Raji (cell line): ENCODE measurements around the gene ARSB.

Source experiments
- POLR2A ChIP-seq: IDR thresholded peaks from 2 replicates; pipeline ENCODE4 v1.6.1; 2011; ENCODE audit warnings: low read depth, low read length, control low read depth; ENCODE audit not compliant: insufficient read depth

Gene ARSB

GRCh38 chr5:78816143-78816765, 168.9 kb downstream of the ARSB start:
- TF ChIP-seq POLR2A: no peak

- no peak for TF ChIP-seq POLR2A
Measured at GRCh38 chr5:78813906-78814530, 171.1 kb downstream of the ARSB start.

DNA sequence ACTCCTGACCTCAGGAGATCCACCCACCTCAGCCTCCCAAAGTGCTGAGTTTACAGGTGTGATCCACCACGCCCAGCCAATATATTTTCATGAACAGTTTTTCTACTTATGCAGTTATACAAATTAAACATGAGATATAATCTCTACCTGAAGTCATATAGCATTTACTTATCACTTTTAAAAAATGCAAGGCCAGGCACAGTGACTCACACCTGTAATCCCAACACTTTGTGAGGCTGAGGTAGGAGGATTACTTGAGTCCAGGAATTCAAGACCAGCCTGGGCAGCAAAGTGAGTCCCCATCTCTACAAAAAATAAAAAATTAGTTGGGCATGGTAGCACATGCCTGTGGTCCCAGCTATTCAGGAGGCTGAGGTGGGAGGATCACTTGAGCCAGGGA, 171.8 kb downstream of the ARSB start:
- TF ChIP-seq POLR2A: no peak

- no peak for TF ChIP-seq POLR2A
Measured at GRCh38 chr5:78811866-78812265, 173.2 kb downstream of the ARSB start.

GRCh38 chr5:78811121-78811817, 173.8 kb downstream of the ARSB start:
- TF ChIP-seq POLR2A: no peak

- no peak for TF ChIP-seq POLR2A
Measured at GRCh38 chr5:78810098-78810920, 174.8 kb downstream of the ARSB start.

GRCh38 chr5:78809444-78809843, 175.7 kb downstream of the ARSB start:
- no peak for TF ChIP-seq POLR2A

GRCh38 chr5:78808818-78809217, 176.3 kb downstream of the ARSB start:
- TF ChIP-seq POLR2A: no peak

DNA sequence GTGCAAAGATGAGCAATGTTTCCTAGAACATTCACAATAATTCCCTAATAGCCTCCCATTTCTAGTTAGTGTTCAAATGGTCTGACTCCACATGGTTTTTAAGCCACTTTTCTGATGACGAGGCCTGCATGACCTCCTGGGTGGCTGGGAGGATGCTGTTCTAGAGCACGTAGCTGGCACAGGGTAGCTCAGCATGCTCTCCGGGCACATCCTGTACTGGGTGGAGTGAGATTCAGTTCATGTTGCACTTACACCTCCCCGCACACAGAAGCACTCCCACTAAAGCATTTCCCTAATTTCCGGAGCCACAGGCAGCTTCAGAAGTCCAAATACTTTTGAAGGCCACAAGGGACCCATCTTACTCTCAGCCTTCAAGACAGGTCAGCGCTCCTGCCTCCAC, 176.7 kb downstream of the ARSB start:
- TF ChIP-seq POLR2A: no peak

- TF ChIP-seq POLR2A: no peak
Measured at GRCh38 chr5:78806544-78806943, 178.6 kb downstream of the ARSB start.

GRCh38 chr5:78805474-78806124, 179.5 kb downstream of the ARSB start:
- TF ChIP-seq POLR2A: no peak

GRCh38 chr5:78804995-78805394, 180.1 kb downstream of the ARSB start:
- TF ChIP-seq POLR2A: no peak

- no peak for TF ChIP-seq POLR2A
Measured at GRCh38 chr5:78803941-78804340, 181.2 kb downstream of the ARSB start.

GRCh38 chr5:78803353-78803752, 181.8 kb downstream of the ARSB start:
- no peak for TF ChIP-seq POLR2A

GRCh38 chr5:78801413-78801812, 183.7 kb downstream of the ARSB start:
- no peak for TF ChIP-seq POLR2A

- no peak for TF ChIP-seq POLR2A
Measured at GRCh38 chr5:78799266-78800017, 185.7 kb downstream of the ARSB start.
